GM18517 (cell line): ENCODE measurements around the gene TRPM4.
"Not testable (repeated sequence)": the region's sequence is repeated elsewhere in the genome, so short reads cannot be mapped to it uniquely, and the experiment has no call there.

Source experiments
- ATAC-seq: cut with Tn5 transposase; IDR thresholded peaks from one replicate; pipeline ENCODE4 v1.9.1; 2021; ENCODE audit warnings: mild to moderate bottlenecking, moderate library complexity; ENCODE audit not compliant: unreplicated experiment

Gene TRPM4

GRCh38 chr19:49150106-49150943 is 7.3 kb upstream of the TRPM4 start:
- no peak for ATAC-seq

GRCh38 chr19:49150944-49151243 is 6.7 kb upstream of the TRPM4 start:
- no peak for ATAC-seq

- no peak for ATAC-seq
Measured at GRCh38 chr19:49151267-49152118, 6.1 kb upstream of the TRPM4 start.

- no peak for ATAC-seq
Measured at GRCh38 chr19:49152119-49152550, 5.5 kb upstream of the TRPM4 start.

- ATAC-seq: no peak
Measured at GRCh38 chr19:49153167-49153809, 4.3 kb upstream of the TRPM4 start.

- no peak for ATAC-seq
Measured at GRCh38 chr19:49154279-49154678, 3.3 kb upstream of the TRPM4 start.

GRCh38 chr19:49155005-49155819 is 2.4 kb upstream of the TRPM4 start, which contains the start of gene HRC:
Gene HRC (minus strand): TSS chr19:49155396. CDS start chr19:49155237, 159 bp downstream.
- no peak for ATAC-seq

- no peak for ATAC-seq
Measured at GRCh38 chr19:49155820-49156346, 1.7 kb upstream of the TRPM4 start.

GRCh38 chr19:49160450-49161189 is 3.0 kb downstream of the TRPM4 start:
- no peak for ATAC-seq

GRCh38 chr19:49161987-49162386 is 4.4 kb downstream of the TRPM4 start:
- ATAC-seq: no peak

- ATAC-seq: no peak
Measured at GRCh38 chr19:49165111-49165750, 7.6 kb downstream of the TRPM4 start.

- ATAC-seq: no peak
Measured at GRCh38 chr19:49165865-49166301, 8.3 kb downstream of the TRPM4 start.

- ATAC-seq: no peak
Measured at GRCh38 chr19:49167857-49168409, 10.3 kb downstream of the TRPM4 start.

GRCh38 chr19:49168421-49168820 is 10.8 kb downstream of the TRPM4 start:
- ATAC-seq: no peak

GRCh38 chr19:49173198-49173597 is 15.6 kb downstream of the TRPM4 start:
- ATAC-seq: no peak

- ATAC-seq: no peak
Measured at GRCh38 chr19:49180659-49181058, 23.1 kb downstream of the TRPM4 start.

GRCh38 chr19:49182010-49182847 is 24.6 kb downstream of the TRPM4 start:
- not testable (repeated sequence) for ATAC-seq

GRCh38 chr19:49182848-49183375 is 25.3 kb downstream of the TRPM4 start:
- ATAC-seq: no peak
